Cardiac fibroblast (primary cell): ENCODE results near the gene GALNT1.

ENCODE experiments used
- DNase-seq, 2 donors: peaks; one replicate each; pipeline versions ENCODE4 v3.0.0 to v3.0.0-alpha.2; 2010; ENCODE audit warnings: low read depth in 2 of 2
- H3K4me3 ChIP-seq, 2 donors: replicated peaks in 1 of 2; 1 replicate in 1 of 2; 2 replicates in 1 of 2; pipeline ENCODE4 v1.5.1; 2011; ENCODE audit warnings: low read depth in 2 of 2, low read length in 2 of 2, mild to moderate bottlenecking in 2 of 2, moderate library complexity in 1 of 2
- TF ChIP-seq, protein P1 (sequence below): IDR thresholded peaks from one replicate; pipeline ENCODE4 v1.5.1; 2011; ENCODE audit warnings: low read depth, mild to moderate bottlenecking, low read length, inconsistent platforms

GALNT1 gene

GRCh38 chr18:35743916-35744315, 162.4 kb downstream of the GALNT1 start:
- H3K4me3 ChIP-seq: no peak overlapping the region
- no peak for DNase-seq
- TF ChIP-seq, protein P1, sequence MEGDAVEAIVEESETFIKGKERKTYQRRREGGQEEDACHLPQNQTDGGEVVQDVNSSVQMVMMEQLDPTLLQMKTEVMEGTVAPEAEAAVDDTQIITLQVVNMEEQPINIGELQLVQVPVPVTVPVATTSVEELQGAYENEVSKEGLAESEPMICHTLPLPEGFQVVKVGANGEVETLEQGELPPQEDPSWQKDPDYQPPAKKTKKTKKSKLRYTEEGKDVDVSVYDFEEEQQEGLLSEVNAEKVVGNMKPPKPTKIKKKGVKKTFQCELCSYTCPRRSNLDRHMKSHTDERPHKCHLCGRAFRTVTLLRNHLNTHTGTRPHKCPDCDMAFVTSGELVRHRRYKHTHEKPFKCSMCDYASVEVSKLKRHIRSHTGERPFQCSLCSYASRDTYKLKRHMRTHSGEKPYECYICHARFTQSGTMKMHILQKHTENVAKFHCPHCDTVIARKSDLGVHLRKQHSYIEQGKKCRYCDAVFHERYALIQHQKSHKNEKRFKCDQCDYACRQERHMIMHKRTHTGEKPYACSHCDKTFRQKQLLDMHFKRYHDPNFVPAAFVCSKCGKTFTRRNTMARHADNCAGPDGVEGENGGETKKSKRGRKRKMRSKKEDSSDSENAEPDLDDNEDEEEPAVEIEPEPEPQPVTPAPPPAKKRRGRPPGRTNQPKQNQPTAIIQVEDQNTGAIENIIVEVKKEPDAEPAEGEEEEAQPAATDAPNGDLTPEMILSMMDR: no peak

DNA sequence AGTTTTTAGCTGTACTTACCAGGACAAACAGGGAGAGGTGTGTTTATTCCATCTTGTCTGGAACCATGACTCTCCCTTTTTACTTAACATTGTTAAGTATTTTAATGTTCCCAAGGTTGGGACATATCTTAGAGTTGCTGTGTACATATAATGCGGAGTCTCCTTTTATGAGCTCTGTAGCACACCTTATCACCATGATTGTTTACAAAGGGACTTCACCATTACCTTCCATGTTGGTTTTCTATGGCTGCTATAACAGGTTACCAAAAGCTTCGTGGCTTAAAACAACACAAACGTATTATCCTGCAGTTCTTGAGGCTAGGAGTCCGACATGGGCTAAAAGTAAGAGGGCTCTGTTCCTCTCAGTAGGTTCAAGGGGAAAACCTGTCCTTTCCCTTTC, 164.3 kb downstream of the GALNT1 start:
- no peak for DNase-seq
- H3K4me3 ChIP-seq: no peak overlapping the region
- TF ChIP-seq, protein P1: no peak

DNA sequence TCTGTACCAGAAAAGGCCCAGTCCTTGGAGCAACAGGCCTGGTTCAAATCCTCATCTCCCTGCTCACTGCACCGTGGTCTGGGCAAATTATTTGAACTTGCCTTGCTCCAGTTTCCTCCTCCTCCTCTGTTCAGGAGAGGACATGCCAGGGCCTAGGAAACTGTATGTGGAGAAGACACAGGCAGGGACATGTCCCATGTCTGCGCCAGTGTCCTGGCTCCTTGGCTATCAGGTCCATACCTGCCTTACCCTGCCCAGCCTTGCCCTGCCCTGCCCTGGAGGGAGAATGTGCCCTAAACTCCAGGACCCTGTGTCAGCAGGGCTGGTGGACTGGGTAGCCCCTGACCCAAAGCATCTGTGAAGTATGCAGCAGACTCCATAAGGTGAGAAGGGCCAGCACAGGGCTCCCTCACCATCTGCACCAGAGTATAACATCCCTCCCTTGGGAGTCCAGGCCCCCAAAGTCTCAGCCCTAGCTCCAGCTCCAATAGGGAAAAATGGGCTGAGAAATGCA, 165.3 kb downstream of the GALNT1 start:
- no peak for DNase-seq
- no peak overlapping the region for H3K4me3 ChIP-seq
- TF ChIP-seq, protein P1: no peak

DNA sequence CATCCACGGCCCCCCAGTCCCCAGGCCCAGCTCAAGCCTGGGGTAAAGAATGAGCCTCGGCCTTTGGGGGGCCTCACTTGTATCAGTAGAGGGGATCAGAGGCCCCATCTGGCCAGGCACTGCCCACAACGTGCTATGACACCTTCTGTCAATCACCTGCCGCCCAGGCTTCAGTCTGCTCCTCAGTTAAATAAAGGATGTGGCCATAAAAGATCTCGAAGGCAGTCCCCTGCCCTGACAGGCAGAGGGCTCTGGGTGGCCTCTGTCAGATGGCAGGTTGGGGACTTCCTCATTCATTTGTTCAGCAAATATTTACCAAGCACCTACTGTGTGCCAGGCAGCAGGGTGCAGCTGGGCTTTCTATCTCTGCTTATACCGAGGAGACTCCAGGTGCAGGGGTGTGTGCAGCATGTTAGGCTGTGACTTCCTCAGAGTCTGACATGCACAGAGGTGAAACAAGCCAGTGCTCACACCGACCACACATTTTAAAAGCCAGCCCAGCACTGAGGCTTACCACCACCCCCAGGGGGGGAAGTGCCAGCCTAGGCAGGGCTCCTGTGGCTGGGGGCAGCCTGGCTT, 166.4 kb downstream of the GALNT1 start:
- H3K4me3 ChIP-seq: no peak overlapping the region
- TF ChIP-seq, protein P1: no peak
- no peak for DNase-seq

DNA sequence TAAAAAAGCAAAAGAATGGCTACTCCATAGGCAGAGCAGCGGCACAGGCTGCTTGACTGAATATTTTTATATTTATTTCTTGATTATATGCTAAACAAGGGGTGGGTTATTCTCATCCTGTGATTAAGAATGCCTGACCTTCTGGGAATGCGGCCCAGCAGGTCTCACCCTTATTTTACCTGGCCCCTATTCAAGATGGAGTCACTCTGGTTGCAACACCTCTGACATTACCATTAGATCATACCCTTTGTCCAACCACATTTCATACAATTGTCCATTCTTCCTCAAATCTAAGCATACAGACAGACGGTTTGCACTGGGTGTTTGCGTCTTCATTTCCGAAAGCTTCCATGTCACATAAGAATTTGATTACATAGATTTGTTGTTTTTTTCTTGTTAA, 168.2 kb downstream of the GALNT1 start:
- DNase-seq: peak in 1 of 2 donors; percentile 57
- TF ChIP-seq, protein P1: no peak
- H3K4me3 ChIP-seq: no peak overlapping the region

GRCh38 chr18:35750929-35751328, 169.4 kb downstream of the GALNT1 start:
- H3K4me3 ChIP-seq: no peak overlapping the region
- no peak for DNase-seq
- TF ChIP-seq, protein P1: no peak

GRCh38 chr18:35753306-35753910, 171.9 kb downstream of the GALNT1 start:
- DNase-seq: no peak
- TF ChIP-seq, protein P1: no peak
- H3K4me3 ChIP-seq: no peak overlapping the region
